Sigmoid colon (tissue), 4 donors: ENCODE results near the gene ALDH3A1.

Experiments used
- CTCF ChIP-seq, 4 experiments: fragments of 450-650 bp in 3 of 4; fragments of 200-600 bp in 1 of 4; IDR thresholded peaks; one replicate each; pipeline ENCODE4 v1.5.1; 2016 to 2019; ENCODE audit warnings: antibody characterized with exemption in 4 of 4, mild to moderate bottlenecking in 3 of 4, moderate library complexity in 2 of 4
- EP300 ChIP-seq, 4 donors: sonication (generic); formaldehyde crosslinking; IDR thresholded peaks; one replicate each; pipeline ENCODE4 v1.6.1; 2017; ENCODE audit warnings: antibody characterized with exemption in 4 of 4
- POLR2A ChIP-seq, 2 donors: fragments of 450-650 bp; IDR thresholded peaks; one replicate each; pipeline ENCODE4 v1.6.1; 2016; ENCODE audit warnings: antibody characterized with exemption in 2 of 2, mild to moderate bottlenecking in 2 of 2, moderate library complexity in 2 of 2
- POLR2AphosphoS5 ChIP-seq, 4 donors: sonication (generic); formaldehyde crosslinking; IDR thresholded peaks; one replicate each; pipeline ENCODE4 v1.6.1; 2017; ENCODE audit warnings: antibody characterized with exemption in 4 of 4

GRCh38 chr17:19755392-19755791 lies 7.3 kb upstream of the ALDH3A1 start:
- TF ChIP-seq POLR2A (IDR thresholded peaks at IDR 0.05): no peak
- TF ChIP-seq CTCF (IDR thresholded peaks at IDR 0.05): no peak
- TF ChIP-seq EP300 (IDR thresholded peaks at IDR 0.05): no peak
- no peak for TF ChIP-seq POLR2AphosphoS5 (IDR thresholded peaks at IDR 0.05)
